Common myeloid progenitor, CD34-positive (primary cell): Measurements from ENCODE around the gene TTC27.

ENCODE experiments used
- CTCF ChIA-PET: fragments of 350-600 bp; sonication (Branson Sonifier 250); formaldehyde crosslinking; loops from one replicate; lab custom pipeline; 2021; ENCODE audit warnings: antibody characterized with exemption; lab: Charles Lee
- POLR2A ChIA-PET: fragments of 350-600 bp; sonication (Branson Sonifier 250); formaldehyde crosslinking; loops from one replicate; lab custom pipeline; 2021; ENCODE audit warnings: antibody characterized with exemption; lab: Charles Lee
- DNase-seq, 3 donors: peaks; one replicate each; pipeline versions ENCODE4 v3.0.0 to v3.0.0-alpha.2; 2013
- H3K27ac ChIP-seq, 2 experiments: 1 replicate in 1 of 2; 2 replicates in 1 of 2; pipeline ENCODE4 v1.7.0; 2013; ENCODE audit warnings: inconsistent platforms in 2 of 2, low read length in 2 of 2, mild to moderate bottlenecking in 2 of 2, low read depth in 1 of 2, moderate library complexity in 1 of 2; ENCODE audit not compliant: severe bottlenecking in 2 of 2, insufficient read depth in 1 of 2, poor library complexity in 1 of 2
- H3K27me3 ChIP-seq, 5 experiments: replicated peaks in 2 of 5; 1 replicate in 3 of 5; 2 replicates in 2 of 5; pipeline versions ENCODE4 v1.6.1 to v1.7.0; 2013; ENCODE audit warnings: low read length in 4 of 5, mild to moderate bottlenecking in 2 of 5, moderate library complexity in 2 of 5, inconsistent platforms in 1 of 5; ENCODE audit not compliant: insufficient read depth in 5 of 5, control insufficient read depth in 4 of 5
- H3K36me3 ChIP-seq, 4 experiments: 1 replicate in 2 of 4; 2 replicates in 2 of 4; pipeline versions ENCODE4 v1.6.1 to v1.7.0; 2013; ENCODE audit warnings: low read length in 3 of 4, control low read depth in 1 of 4, mild to moderate bottlenecking in 1 of 4; ENCODE audit not compliant: control insufficient read depth in 4 of 4, insufficient read depth in 4 of 4
- H3K4me1 ChIP-seq, 4 experiments: 1 replicate in 3 of 4; 2 replicates in 1 of 4; pipeline versions ENCODE4 v1.6.1 to v1.7.1; 2013; ENCODE audit warnings: low read length in 3 of 4, mild to moderate bottlenecking in 3 of 4, control low read depth in 1 of 4, inconsistent platforms in 1 of 4, moderate library complexity in 1 of 4; ENCODE audit not compliant: control insufficient read depth in 4 of 4, insufficient read depth in 4 of 4; ENCODE audit errors: control extremely low read depth in 1 of 4
- H3K4me3 ChIP-seq, 7 experiments: 1 replicate in 4 of 7; 2 replicates in 3 of 7; pipeline versions ENCODE4 v1.5.1 to v1.7.0; 2013; ENCODE audit warnings: mild to moderate bottlenecking in 7 of 7, low read length in 6 of 7, moderate library complexity in 6 of 7, inconsistent platforms in 2 of 7, low read depth in 2 of 7, control low read depth in 1 of 7; ENCODE audit not compliant: insufficient read depth in 4 of 7, control insufficient read depth in 1 of 7; ENCODE audit errors: extremely low read depth in 1 of 7
- H3K9me3 ChIP-seq, 5 experiments: 1 replicate in 4 of 5; 2 replicates in 1 of 5; pipeline versions ENCODE4 v1.6.1 to v1.7.1; 2013; ENCODE audit warnings: low read length in 4 of 5, mild to moderate bottlenecking in 2 of 5, inconsistent platforms in 1 of 5, low read depth in 1 of 5, moderate library complexity in 1 of 5; ENCODE audit not compliant: control insufficient read depth in 4 of 5, insufficient read depth in 2 of 5; ENCODE audit errors: control extremely low read depth in 1 of 5
- WGBS: methylation state at CpG from one replicate; pipeline ENCODE4 v1.1.5; 2013; ENCODE audit not compliant: insufficient coverage; 5-methylcytosine and 5-hydroxymethylcytosine counted together

TTC27 gene

DNA sequence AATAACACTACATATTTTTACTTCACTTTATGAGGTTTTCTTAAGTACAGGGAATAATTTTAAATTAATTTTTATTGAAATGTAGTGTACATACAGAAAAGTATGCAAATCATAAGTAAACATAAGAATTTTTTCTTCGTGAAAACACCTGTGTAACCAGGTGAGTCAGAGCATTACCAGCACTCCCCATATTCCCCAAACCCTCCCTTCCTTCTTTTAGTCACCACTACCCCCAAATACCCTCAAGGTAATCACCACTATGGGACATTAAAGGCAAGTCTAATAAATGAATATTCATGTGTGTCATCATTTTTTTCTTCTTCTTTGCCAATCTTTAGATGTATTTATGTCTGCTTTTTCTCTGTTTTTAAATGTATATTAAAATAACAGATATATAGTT, 179.0 kb downstream of the TTC27 start:
- no peak for DNase-seq
- Histone ChIP-seq H3K4me1 (no peaks in the 10 kb centered on the region), H3K9me3 (no peaks in the 10 kb centered on the region), H3K27ac (no peak overlapping the region), H3K27me3 (no peaks in the 10 kb centered on the region), H3K36me3 (peaks cover 4 to 8% (median 5%) of the 10 kb centered on the region in 4 experiments), H3K4me3 (no peak overlapping the region)
- CTCF ChIA-PET, result no interaction called here
- no CpG with 5 or more reads among the region's 1 CpG for WGBS
- POLR2A ChIA-PET, result no interaction called here

DNA sequence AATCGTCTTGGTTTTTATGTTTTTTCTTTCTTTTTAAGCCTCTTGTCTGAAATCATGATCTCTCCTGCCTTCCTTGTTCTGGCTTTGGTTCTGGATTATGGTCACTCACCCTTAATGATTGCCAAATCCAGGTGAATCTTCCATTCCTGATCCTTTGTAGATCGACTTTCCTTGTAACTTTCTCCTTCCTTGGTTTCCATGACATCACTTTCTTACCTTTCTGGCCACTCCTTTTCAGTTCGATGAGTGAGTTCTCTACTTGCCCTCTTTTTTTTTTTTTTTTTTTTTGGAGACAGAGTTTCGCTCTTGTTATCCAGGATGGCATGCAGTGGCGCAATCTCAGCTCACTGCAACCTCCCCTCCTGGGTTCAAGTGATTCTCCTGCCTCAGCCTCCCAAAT, 179.8 kb downstream of the TTC27 start:
- H3K9me3 ChIP-seq, result no peaks in the 10 kb centered on the region
- ChIA-PET POLR2A (no interaction called here), CTCF (no interaction called here)
- H3K27ac ChIP-seq, result no peak overlapping the region
- H3K4me1 ChIP-seq, result no peaks in the 10 kb centered on the region
- WGBS, result 100% methylated on average over 2 of the region's 5 CpGs
- H3K36me3 ChIP-seq, result peaks cover 4 to 14% (median 6%) of the 10 kb centered on the region in 4 experiments
- no peaks in the 10 kb centered on the region for H3K27me3 ChIP-seq
- H3K4me3 ChIP-seq, result no peak overlapping the region
- no peak for DNase-seq

DNA sequence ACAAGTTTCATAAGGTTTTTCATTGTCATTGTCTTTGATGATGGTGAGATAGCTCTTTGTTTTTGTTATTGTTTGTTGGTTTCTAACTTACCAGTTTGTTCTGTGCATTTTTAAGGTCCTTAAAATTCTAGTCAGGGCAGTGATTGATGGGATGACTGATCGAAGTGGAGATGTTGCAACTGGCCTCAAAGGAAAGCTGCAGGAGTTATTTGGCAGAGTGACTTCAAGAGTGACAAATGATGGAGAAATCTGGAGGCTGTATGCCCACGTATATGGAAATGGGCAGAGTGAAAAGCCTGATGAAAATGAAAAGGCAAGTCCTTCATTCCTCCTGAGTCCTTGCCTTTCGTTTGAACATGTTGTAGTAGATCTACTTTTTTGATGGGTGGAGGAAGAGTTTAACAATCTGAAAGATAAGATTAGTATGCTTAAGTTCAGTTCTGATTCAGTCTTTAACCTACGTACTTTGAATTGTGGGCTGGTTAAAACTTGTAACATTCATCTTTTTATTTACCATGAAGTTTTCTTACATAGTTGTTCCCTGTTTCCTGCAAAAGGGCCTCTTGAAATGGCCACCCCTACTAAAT, 183.2 kb downstream of the TTC27 start:
- no peak for DNase-seq
- Histone ChIP-seq H3K9me3 (no peaks in the 10 kb centered on the region), H3K27ac (no peak overlapping the region), H3K4me3 (no peak overlapping the region), H3K27me3 (no peaks in the 10 kb centered on the region), H3K36me3 (peaks cover 4 to 16% (median 6%) of the 10 kb centered on the region in 4 experiments), H3K4me1 (no peaks in the 10 kb centered on the region)
- CTCF ChIA-PET, result no interaction called here
- 91% methylated on average over 2 of the region's 4 CpGs for WGBS
- POLR2A ChIA-PET, result no interaction called here

DNA sequence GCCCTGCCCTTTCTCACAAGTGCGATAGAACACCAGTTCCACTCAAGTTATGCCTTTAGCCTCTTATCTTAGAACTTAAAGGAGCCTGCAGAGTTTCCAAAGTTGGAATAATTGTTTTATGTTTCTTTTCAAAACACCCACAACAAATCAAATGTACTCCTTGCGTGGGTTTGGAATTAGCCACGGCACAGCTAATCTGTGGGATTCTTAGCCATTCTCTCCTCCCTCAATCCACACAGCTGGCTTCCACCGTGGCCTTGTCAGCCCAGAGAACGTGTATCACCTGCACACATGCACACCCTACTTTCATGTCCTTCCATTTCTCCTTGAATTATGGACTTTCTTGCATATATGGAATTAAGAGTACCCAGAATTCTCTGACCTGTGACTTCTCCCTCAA, 183.8 kb downstream of the TTC27 start:
- no peaks in the 10 kb centered on the region for H3K4me1 ChIP-seq
- DNase-seq, result no peak
- WGBS, result 100% methylated on average over 3 of the region's 5 CpGs
- ChIA-PET CTCF (no interaction called here), POLR2A (no interaction called here)
- no peaks in the 10 kb centered on the region for H3K27me3 ChIP-seq
- H3K9me3 ChIP-seq, result no peaks in the 10 kb centered on the region
- H3K36me3 ChIP-seq, result peaks cover 4 to 20% (median 6%) of the 10 kb centered on the region in 4 experiments
- H3K4me3 ChIP-seq, result no peak overlapping the region
- no peak overlapping the region for H3K27ac ChIP-seq

DNA sequence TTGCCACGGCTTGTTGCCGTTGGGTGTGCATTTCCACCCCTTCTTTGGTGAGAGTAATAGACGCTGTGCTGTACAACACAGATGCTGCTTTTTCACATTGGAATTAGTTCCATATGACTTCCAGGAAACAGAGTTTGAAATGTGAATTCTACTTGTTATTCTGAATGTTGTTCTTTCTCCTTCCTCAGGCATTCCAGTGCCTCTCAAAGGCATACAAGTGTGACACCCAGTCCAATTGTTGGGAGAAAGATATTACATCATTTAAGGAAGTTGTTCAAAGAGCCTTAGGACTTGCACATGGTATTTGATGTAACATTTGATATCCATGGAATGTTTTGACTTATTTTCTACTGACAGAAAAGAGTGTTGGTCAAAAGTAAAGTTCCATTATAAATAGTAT, 184.5 kb downstream of the TTC27 start:
- H3K9me3 ChIP-seq, result no peaks in the 10 kb centered on the region
- no peak for DNase-seq
- no peaks in the 10 kb centered on the region for H3K27me3 ChIP-seq
- CTCF ChIA-PET, result no interaction called here
- H3K4me1 ChIP-seq, result no peaks in the 10 kb centered on the region
- H3K36me3 ChIP-seq, result peaks cover 4 to 20% (median 6%) of the 10 kb centered on the region in 4 experiments
- POLR2A ChIA-PET, result no interaction called here
- H3K4me3 ChIP-seq, result no peak overlapping the region
- H3K27ac ChIP-seq, result no peak overlapping the region
- no CpG with 5 or more reads among the region's 3 CpGs for WGBS

DNA sequence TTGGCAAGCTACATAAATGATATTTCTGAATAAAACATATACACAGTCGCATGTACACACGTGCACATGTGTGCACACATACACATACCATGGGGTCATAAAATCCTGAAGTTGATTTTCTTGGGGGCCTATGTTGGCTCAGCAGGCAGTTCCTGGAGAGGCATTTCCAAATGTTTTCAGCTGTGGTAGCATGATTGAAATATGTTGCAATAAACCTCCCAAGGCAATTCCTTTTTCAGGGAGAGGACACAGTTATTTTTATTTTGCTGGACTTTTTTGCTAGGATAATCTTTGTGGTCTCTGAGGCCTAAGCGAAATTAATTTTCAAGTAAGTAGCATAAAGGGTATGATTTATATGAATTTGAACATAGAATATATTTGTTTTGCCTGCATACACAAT, 192.2 kb downstream of the TTC27 start:
- ChIA-PET POLR2A (no interaction called here), CTCF (no interaction called here)
- Histone ChIP-seq H3K36me3 (peaks cover 0 to 13% (median 3%) of the 10 kb centered on the region in 4 experiments), H3K9me3 (no peaks in the 10 kb centered on the region), H3K27me3 (no peaks in the 10 kb centered on the region), H3K27ac (no peak overlapping the region), H3K4me3 (no peak overlapping the region), H3K4me1 (no peaks in the 10 kb centered on the region)
- WGBS, result no CpG with 5 or more reads among the region's 3 CpGs
- DNase-seq, result no peak

DNA sequence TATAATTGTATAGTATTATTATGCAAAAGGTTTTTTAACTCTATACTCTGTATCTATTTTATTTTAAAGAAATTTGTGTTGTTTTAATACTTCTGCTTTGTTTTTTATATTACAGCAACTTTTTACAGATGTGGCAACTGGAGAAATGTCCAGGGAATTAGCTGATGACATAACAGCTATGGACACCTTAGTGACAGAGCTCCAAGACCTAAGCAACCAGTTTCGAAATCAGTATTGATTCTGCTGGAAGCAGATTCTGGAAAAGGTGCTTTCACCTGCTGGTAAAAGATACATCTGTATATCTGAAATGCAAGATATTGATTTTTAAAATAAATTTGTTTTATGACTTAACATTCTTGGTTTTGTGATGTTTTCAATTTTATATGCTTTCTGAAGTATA, 192.9 kb downstream of the TTC27 start:
- CTCF ChIA-PET, result no interaction called here
- WGBS, result no CpG with 5 or more reads among the region's 1 CpG

More for the DNA sequence above, 192.9 kb downstream of the TTC27 start:
- H3K27ac ChIP-seq, result no peak overlapping the region
- no peaks in the 10 kb centered on the region for H3K27me3 ChIP-seq
- no peak overlapping the region for H3K4me3 ChIP-seq
- no peak for DNase-seq
- POLR2A ChIA-PET, result no interaction called here
- H3K4me1 ChIP-seq, result no peaks in the 10 kb centered on the region
- H3K36me3 ChIP-seq, result peaks cover 0 to 13% (median 3%) of the 10 kb centered on the region in 4 experiments
- H3K9me3 ChIP-seq, result no peaks in the 10 kb centered on the region
